GM12891 (cell line): ENCODE results near the gene C10orf71.

ENCODE experiments used
- POLR2A ChIP-seq: IDR thresholded peaks from 2 replicates; pipeline ENCODE4 v1.6.1; 2011; ENCODE audit warnings: low read depth, low read length, control low read depth
- POLR2AphosphoS5 ChIP-seq: IDR thresholded peaks from 2 replicates; pipeline ENCODE4 v1.6.1; 2011; ENCODE audit warnings: low read depth, low read length, control low read depth
- POU2F2 ChIP-seq: IDR thresholded peaks from 2 replicates; pipeline ENCODE4 v1.6.1; 2011; ENCODE audit warnings: low read depth, mild to moderate bottlenecking, control low read depth, low read length, moderate library complexity
- SPI1 ChIP-seq: IDR thresholded peaks from 2 replicates; pipeline ENCODE4 v1.6.1; 2011; ENCODE audit warnings: low read depth, low read length, control low read depth
- TAF1 ChIP-seq: IDR thresholded peaks from 2 replicates; pipeline ENCODE4 v1.6.1; 2011; ENCODE audit warnings: low read depth, low read length, control low read depth

GRCh38 chr10:49311555-49312236 is 12.7 kb downstream of the C10orf71 start:
- TF ChIP-seq POLR2AphosphoS5, result no peak
- no peak for TF ChIP-seq POLR2A
- no peak for TF ChIP-seq TAF1
- TF ChIP-seq SPI1, result no peak
- no peak for TF ChIP-seq POU2F2
